Fibroblast of the conjunctiva (primary cell): ENCODE data around the gene KLHL40.

Experiments
- DNase-seq: peaks from one replicate; pipeline ENCODE4 v3.0.0-alpha.2; 2010; ENCODE audit warnings: low read depth

The KLHL40 gene

GRCh38 chr3:42668793-42669217 lies 16.5 kb upstream of the KLHL40 start:
- DNase-seq: no peak

DNA sequence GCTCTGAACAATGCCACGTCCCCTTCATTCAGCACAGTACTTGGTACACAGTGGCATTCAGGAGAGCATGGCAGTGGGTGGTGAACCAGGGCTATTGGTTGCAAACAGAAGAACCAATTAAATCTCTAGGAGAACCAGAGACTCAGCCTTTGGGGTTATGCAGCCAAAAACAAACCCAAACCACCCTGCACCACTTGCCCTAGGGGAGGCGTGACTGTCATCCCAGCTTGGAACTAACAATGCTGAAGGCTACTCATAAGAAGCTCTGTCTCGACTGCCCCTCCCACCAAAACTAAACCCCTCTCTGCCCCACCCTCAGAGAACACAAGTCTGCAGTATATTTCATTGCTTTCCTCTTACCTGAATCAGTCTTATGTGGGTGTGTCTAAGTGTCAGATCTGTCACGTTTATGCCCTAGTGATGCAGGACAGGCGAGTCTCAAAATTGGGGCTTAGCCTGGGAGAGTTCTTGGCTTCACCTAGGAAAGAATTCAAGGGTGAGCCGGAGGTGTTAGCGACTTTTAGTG lies 15.2 kb upstream of the KLHL40 start:
- no peak for DNase-seq

GRCh38 chr3:42670670-42671069 lies 14.7 kb upstream of the KLHL40 start:
- DNase-seq: no peak

DNA sequence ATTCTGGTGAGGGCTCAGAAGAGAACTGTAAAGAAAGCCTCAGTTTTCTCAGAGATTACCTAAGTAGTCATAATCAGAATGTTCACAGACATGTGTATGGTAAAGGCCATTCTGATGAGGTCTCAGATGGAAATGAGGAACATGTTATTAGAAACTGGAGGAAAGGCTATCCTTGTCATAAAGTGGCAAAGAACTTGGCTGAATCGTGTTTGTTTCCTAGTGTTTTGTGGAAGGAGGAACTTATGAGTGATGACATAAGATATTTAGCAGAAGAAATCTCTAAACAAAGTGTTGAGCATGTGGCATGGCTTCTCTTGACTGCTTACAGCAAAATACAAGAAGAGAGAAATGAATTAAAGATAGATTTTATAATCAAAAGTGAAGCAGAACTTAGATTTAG lies 12.8 kb upstream of the KLHL40 start:
- DNase-seq: no peak

- DNase-seq: no peak
These were observed 12.3 kb upstream of the KLHL40 start for GRCh38 chr3:42673082-42673481.

DNA sequence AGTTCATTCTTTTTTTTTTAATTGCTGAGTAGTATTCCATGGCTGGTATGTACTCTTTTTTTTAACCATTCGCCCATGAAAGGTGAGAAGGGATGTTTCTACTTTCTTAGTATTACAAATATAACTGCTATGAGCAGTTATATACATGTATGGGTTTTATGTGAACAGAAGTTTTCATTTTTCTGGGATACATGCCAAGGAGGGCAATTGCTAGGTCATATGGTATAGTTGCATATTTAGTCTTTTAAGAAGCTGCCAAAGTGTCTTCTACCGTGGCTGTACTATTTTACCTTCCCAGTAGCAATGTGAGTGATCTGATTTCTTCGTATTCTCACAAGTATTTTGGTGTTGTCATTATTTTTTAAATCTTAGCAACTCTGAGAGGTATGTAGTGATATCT lies 11.2 kb upstream of the KLHL40 start:
- no peak for DNase-seq

DNA sequence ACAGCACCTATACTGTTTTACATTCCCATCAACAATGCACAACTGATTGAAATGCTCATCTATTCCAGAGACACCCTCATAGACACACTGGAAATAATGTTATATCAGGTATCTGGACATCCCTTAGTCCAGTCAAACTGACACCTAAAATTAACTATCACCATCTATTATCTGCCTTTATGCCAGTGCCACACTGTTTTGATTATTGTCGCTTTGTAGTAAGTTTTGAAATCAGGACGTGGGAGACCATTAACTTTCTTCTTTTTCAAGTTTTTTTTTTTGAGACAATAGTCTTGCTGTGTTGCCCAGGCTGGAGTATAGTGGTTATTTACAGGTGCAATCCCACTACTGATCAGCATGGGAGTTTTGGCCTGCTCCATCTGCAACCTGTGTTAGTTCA lies 9.4 kb upstream of the KLHL40 start:
- DNase-seq: no peak

GRCh38 chr3:42678447-42678846 lies 6.9 kb upstream of the KLHL40 start:
- no peak for DNase-seq

DNA sequence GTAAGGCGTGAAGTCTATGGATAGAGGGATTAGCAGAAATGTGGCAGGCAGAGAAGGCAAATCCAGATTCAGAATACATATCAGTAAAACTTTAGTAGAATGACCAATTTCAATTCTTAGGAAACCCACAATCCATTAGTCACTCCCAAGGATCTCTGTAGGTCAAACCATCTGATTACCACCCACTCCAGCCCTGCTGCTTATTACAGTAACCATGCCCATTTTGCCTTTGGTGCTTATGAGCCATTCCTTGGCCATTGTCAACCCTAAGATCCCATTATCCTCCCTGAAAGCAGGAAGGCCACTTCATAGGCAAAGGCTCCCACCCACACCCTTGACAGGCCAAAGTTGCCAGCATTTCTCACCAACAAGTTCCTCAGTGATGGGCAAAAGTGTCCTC lies 5.1 kb upstream of the KLHL40 start:
- DNase-seq: no peak

- DNase-seq: no peak
These were observed 4.5 kb upstream of the KLHL40 start for GRCh38 chr3:42680806-42681205.

DNA sequence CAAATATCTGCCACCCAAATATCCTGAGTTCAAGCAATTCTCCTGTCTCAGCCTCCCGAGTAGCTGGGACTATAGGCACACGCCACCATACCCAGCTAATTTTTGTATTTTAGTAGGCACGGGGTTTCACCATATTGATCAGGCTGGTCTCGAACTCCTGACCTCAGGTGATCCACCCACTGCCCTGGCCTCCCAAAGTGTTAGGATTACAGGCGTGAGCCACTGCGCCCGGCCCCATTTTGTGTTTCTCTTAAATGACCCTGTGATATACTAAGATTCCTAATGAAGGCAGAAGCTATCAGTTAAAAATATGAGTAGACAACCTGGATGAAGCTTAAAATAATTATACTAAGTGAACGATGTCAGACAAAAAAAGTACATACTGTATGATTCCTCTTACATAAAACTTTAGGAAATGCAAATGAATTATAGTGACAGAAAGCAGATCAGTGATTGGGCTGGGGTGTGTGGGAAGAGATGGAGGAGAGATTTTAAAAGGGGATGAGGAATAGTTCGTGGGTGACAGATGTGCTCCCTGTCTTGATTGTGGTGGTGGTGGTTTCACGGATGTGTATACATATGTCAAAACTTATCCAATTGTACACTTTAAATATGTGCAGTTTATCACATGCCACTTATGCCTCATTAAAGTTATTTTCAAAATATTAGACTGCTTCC lies 3.8 kb upstream of the KLHL40 start:
- DNase-seq: no peak

DNA sequence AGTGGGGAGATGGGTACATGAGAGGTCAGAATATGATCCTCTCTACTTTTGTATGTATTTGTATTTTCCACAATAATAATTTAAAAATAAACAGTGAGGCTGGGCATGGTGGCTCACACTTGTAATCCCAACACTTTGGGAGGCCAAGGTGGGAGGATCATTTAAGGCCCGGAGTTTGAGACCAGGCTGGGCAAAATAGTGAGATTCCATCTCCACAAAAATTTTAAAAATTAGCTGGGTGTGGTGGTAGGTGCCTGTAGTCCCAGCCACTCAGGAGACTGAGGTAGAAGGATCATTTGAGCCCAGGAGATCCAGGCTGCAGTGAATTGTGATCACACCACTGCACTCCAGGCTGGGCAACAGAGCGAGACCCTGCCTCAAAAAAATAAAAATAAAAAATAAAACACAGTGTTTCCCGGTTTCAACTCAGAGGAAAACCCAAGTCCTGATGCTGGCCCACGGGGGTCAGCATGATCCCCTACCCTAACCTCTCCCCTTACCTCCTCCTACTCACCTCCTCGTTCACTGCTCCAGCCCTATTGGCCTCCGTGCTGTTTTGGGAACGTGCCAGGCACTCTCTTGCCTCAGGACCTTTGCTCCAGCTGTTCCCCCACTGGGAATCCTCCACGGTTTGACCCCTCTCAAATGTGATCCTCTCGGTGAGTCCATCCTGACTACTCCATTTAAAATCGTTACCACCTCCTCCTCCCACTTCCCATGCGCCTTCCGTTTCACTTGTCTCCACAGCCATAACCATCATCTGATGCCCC lies 2.9 kb upstream of the KLHL40 start:
- DNase-seq: no peak

- peak; percentile 83 for DNase-seq
These were observed 1.3 kb upstream of the KLHL40 start for GRCh38 chr3:42683875-42684598.

GRCh38 chr3:42684632-42685362 lies 540 bp upstream of the KLHL40 start:
- no peak for DNase-seq

GRCh38 chr3:42685891-42686820 lies 819 bp downstream of the KLHL40 start:
- DNase-seq: no peak

DNA sequence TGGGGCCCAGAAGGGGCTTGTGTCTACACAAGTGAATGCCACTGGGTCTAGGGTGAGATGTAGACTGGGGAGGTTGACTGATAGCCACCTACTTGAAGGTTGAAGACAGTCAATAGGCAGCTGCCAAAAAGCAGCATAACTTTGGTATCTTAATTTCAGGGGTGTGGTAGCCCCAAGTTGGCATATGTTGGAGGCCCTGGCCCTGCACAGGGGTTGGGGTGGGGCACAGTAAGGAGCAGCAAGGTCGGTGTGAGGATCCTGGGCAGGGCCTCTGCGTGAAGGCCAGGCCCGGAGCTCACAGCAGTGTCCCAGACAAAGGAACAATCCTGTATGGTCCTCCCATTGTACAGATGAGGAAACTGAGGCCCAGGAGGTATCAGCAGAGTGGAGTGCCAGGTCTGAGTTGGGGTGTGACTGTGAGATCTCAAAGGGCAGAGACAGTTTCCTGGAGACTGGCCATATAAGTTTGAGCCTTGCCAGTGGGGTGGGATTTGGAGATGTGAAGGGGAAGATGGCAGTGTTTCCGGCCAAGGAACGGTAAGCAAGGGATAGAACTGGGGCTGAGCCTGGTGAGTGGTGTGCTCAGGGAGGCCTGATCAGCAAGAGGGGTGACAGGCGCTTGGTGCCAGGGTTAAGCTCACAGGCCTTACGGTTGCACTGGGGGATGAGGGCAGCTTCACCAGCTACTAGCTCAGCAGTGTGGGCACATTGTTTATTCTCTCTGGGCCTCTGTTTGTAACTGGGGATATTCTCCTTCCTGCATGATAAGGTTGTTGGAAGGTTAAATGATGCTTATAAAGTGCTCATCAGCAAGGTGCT lies 1.7 kb downstream of the KLHL40 start:
- DNase-seq: no peak

GRCh38 chr3:42688016-42688415 lies 2.7 kb downstream of the KLHL40 start:
- DNase-seq: no peak

DNA sequence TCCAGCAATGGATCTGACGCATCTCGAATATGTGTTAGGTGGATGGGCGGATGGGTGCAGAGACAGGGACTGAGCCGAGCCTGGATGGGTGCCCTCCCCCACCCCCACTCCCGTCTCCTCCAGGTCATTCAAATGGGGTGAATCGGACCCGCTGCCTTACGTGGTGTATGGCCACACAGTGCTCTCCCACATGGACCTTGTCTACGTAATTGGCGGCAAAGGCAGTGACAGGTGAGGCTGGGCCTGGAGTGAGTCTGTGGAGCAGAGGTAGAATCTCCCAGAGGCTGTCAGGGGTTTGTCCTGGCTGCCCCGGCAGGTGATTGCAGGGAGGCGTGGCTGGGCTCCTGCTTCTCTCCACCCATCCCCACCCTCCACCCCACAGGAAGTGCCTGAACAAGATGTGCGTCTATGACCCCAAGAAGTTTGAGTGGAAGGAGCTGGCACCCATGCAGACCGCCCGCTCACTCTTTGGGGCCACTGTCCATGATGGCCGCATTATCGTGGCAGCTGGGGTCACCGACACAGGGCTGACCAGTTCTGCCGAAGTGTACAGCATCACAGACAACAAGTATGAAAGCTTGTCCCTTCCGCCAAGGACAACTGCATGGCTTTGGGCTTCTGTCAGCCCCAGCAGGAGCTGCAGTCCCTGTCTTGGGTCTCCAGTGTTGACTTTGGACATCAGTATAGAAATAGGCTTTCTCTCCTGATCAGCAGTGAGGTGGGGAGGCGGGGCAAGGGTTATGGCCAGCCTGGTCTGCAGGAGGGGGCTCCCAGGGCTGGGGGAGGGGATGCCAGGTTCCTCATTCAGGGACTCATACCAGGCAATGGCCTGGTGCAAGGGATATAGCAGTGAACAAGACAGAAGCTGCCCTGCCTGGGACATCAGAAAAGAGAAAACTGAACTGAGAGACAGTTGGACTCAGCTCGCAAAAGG lies 3.4 kb downstream of the KLHL40 start:
- no peak for DNase-seq

DNA sequence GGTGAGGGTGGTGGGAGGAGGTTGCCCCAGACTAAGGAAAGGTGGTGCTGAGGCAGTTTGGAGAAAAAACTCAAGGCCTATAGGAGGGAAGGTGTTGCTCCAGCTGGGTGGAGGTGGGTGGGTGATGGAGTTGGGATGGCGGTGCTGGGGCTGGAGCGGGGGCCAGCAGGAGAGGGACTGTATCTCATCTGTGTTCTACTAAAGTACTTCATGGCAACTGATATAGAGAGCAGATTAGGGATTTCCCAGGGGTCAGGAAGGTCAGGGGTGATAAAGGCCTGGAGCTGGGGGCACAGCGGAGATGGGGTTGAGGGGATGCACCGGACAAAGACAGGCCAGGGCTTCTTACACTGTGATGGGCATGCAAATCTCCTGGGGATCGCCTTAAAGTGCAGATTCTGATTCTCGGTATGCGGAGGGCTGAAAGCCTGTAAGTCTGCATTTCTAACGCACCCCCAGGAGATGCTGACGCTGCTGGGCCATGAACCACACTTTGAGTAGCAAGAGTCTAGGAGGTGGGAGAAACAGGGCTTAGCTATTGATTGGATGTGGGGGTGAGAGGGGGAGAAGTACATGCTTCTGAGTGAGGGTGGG lies 4.2 kb downstream of the KLHL40 start:
- DNase-seq: no peak
